GM18858 (cell line): ENCODE data around the gene NOC3L.
"Not testable (repeated sequence)": the region's sequence is repeated elsewhere in the genome, so short reads cannot be mapped to it uniquely, and the experiment has no call there.

Experiments used
- ATAC-seq: cut with Tn5 transposase; IDR thresholded peaks from one replicate; pipeline ENCODE4 v1.9.1; 2021; ENCODE audit not compliant: unreplicated experiment

The NOC3L gene, protein sequence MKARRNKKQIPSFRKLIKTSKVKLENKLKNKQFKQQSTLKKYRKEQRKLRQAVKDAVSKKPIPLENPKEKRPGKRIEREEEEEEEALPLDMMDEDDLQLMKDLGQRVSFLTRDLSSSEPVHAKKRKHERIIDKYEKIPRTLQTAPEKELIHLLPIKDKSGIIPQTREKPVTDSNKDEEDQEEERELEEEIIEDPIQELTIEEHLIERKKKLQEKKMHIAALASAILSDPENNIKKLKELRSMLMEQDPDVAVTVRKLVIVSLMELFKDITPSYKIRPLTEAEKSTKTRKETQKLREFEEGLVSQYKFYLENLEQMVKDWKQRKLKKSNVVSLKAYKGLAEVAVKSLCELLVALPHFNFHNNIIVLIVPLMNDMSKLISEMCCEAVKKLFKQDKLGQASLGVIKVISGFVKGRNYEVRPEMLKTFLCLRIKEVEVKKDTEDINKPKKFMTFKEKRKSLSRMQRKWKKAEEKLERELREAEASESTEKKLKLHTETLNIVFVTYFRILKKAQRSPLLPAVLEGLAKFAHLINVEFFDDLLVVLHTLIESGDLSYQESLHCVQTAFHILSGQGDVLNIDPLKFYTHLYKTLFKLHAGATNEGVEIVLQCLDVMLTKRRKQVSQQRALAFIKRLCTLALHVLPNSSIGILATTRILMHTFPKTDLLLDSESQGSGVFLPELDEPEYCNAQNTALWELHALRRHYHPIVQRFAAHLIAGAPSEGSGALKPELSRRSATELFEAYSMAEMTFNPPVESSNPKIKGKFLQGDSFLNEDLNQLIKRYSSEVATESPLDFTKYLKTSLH

DNA sequence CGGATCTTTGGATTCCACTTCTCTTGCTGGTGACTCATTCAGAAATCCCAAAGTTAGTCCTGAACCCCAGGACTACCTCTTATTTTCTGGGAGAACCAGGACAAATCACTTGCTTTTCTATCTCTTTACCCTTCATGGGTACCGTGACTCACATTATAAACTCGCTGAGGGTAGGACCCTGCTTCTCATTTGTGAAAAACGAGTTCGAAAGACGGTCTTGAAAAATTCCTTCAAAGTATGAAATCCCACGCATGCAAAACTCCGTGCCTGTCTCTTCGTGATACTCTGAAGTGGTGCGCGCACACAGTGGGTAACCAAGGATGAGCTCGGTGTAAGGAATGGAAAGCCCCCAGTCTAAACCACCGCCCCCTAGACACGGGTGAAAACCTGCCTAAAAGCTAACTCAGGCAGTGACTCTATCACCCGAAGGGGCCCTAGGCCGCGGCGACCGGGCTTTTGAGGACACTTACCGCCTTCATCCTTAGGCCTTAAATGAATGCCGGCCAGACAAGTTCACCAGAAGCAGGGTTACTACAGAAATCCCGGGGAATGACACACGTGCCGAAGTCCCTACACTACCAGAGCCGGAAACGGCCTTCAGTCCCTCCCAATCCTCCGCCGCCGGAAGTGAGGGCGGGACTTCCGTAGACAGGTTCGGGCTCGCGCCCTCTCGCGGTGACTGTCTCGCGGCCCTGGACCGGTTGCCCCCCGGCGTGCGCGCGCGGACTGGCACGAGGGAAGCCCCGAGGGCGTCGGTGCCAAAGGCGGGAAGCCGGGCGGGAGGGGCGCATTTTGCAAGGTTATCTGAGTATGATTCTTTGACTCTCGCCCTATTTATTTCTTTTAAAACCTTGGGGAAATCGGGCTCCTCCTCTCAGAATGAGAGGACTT is at the start of gene NOC3L:
TSS of gene NOC3L (minus strand) at position 580 of the 891 bp plus-strand sequence. CDS start at position 479, 101 bp downstream.
- peak; percentile 96 for ATAC-seq

DNA sequence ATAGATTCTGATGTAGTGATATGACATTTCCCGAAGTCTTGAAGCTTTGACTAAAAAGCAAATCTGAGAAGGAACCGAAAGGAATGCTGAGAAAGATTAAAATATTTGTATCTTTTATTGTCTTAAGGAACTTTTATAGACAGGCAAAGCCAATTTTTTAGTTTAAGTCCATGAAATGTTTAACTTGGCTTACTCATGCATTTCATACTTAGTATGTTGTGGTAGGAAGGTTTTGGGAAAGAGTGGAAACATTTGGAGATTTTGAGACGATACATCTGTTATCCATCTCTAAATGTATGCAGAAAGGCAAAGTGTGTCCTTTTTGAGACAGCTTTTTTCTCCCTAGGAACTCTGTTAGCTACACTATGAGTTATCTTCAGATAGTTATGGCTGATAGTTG is 49.7 kb upstream of the NOC3L start:
- ATAC-seq = no peak

DNA sequence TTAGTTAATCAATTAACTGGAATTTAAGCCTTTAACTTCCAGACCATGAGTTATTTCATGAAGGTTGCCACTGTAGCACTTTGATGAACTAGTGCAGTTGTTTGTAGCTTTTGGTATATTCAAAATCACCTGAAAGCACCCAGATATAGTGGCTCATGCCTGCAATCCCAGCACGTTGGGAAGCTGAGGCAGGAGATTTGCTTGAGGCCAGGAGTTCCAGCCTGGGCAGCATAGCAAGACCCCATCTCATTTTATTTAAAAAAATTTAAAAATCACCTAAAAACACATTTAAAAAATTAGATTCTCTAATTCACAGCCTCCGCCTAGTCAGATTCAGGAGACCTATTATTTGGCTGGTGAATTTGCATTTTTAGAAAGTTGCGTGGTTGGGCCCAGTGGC is 48.6 kb upstream of the NOC3L start:
- ATAC-seq = no peak

DNA sequence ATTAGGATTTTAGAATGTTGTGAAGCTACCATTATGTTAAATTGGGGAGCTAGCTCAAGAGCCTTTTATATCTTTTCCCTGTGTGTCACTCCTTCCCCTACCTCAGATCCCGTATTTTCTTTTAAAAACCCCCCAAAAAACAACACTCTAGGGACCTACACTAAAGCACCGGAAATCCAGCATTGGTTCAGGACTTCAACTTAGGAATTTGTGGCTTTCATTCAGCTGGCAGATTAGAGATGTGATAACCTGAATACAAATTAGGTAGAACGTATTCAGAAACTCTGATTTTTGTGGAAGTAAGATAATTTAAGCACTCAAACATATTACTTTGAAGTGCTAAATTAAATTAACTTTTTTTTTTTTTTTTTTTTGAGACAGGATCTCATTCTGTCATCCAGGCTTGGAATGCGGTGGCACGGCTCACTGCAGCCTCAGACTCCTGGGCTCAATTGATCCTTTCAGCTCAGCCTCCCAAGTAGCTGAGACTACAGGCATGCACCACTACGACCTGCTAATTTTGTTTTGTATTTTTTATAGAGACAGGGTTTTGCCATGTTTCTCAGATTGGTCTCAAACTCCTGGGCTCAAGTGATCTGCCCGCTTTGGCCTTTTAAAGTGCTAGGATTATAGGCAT is 46.4 kb upstream of the NOC3L start:
- ATAC-seq = no peak

DNA sequence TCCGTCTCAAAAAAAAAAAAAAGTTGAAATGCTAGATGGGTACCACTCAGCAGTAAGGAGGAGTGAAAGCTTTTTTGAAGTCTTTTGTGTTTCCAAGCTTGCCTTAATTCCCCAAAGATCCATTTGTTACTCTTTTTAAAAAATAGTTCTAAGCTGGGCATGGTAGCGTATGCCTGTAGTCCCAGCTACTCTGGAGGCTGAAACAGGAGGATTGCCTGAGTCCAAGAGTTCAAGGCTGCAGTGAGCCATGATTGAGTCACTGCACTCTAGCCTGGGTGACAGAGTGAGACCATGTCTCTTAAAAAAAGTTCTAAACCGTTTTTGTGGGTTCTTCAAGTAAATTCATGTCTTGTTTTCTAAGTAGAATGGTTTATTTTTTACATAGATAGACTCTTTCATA is 44.9 kb upstream of the NOC3L start:
- ATAC-seq = no peak

DNA sequence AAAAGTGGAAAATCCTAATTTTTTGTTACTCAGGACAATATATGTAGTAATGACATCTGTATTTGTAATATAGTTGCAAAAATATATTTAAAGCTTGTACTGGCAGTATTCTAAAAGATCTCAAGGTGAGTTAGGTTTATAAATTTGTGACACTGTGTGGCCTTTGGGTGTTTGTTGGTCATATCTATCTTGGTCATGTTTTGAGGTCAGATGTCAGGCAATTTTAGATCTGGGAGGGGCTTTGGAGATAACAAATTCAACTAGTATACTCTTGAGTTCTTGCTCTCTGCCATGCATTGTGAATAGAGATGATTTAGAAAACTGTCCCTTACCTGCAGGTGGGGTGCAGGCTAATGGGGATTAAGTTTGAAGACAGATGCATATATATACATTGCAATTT is 42.7 kb upstream of the NOC3L start:
- ATAC-seq = no peak

DNA sequence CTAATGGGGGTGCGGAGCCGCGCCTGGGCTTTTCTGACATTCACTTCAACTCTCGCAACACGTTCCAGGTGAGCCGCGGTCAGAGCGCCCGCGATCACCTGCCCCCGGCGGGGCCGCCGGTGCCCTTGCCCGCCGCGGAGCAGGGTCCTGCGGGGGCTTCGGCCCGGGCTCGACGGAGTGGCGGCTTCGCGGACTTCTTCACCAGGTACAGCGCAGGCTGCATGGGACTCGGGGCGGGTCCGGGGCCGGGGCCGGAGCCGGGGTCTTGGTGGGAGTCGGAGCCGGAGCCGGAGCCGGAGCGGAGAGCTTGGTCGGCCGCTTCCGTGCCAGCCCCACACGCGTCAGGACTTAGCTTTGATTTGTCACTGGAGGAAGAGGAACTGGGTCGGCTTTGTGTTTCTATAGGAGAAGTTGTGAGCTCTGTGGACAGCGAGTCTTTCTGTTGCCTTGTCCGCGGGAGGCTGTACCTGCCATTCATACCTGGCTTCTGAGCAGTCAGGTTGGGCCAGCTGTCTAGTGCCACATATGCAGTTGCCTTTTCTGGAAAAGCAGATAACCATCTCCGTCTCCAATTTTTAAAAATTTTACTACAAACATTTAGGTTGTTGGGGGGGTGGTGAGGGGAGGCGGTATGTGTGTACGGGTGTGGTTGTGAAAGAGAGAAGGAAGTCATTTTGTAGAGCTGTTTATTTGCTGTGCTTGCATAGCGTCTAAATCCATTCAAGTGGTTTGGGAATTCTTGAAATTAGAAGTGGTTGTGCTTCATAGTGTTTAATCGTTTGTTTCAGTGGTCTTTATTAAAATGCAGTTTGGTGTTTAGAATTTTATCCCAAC is 40.9 kb upstream of the NOC3L start:
- ATAC-seq = peak; percentile 54

DNA sequence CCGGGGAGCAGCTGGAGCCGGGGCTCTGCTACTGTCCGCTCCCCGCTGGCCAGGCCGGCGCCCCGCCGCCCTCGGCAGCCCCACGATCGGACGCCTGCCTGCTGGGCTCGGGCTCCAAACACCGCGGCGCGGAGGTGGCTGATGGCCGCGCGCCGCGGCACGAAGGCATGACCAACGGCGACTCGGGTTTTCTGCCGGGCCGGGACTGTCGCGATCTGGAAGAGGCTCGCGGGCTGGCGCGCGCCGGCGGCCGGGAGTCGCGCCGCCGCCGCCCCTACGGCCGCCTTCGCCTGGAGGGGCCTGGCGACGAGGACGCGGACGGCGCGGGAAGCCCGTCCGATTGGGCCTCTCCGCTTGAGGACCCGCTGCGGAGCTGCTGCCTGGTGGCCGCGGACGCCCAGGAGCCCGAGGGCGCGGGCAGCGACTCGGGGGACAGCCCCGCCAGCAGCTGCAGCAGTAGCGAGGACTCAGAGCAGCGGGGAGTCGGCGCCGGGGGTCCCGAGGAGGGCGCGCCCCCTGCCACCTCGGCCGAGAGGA is 40.2 kb upstream of the NOC3L start:
- ATAC-seq = peak; percentile 1

DNA sequence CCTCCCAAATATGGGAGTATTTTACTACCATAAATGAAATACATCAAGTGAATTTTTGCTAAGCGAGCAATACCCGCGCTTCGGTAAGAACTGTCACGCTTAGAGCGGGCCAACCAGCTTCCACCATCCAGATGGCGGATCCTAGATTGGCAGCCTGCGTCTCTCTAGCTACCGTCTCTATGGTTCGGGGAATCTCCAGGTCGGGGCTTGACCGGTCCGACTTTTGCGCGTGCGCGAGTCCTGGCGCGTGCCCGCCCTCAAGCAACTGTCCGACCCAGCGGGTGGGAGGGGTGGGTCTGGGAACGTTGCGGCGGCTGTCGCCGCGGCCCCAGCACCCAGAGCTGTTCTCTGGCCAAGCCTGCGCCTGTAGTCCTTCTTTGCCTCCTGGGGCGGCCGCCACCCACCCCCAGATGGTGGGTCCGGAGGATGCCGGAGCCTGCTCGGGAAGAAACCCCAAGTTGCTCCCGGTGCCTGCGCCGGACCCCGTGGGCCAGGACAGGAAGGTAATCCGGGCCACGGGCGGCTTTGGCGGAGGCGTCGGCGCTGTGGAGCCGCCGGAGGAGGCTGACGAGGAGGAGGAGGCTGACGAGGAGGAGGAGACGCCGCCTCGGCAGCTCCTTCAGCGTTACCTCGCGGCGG is 39.6 kb upstream of the NOC3L start, which contains the start of gene TBC1D12:
TSS of gene TBC1D12 (plus strand) at position 338 of the 639 bp plus-strand sequence. CDS start at position 411, 73 bp downstream.
- peak; percentile 74 for ATAC-seq

DNA sequence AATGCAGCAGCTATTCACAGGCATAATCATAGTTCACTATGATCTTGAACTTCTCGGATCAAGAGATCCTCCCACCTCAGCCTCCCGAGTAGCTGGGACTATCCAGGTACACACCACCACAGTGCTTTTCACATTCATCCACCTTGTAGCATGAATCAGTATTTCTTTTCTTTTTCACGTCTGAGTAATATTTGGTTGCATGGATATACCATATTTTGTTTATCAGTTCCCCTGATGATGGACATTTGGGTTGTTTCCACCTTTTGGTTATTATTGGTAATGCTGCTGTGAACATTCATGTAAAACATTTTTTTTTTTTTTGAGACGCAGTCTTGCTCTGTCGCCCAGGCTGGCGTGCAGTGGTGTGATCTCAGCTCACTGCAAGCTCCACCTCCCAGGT is 36.0 kb upstream of the NOC3L start:
- no peak for ATAC-seq

DNA sequence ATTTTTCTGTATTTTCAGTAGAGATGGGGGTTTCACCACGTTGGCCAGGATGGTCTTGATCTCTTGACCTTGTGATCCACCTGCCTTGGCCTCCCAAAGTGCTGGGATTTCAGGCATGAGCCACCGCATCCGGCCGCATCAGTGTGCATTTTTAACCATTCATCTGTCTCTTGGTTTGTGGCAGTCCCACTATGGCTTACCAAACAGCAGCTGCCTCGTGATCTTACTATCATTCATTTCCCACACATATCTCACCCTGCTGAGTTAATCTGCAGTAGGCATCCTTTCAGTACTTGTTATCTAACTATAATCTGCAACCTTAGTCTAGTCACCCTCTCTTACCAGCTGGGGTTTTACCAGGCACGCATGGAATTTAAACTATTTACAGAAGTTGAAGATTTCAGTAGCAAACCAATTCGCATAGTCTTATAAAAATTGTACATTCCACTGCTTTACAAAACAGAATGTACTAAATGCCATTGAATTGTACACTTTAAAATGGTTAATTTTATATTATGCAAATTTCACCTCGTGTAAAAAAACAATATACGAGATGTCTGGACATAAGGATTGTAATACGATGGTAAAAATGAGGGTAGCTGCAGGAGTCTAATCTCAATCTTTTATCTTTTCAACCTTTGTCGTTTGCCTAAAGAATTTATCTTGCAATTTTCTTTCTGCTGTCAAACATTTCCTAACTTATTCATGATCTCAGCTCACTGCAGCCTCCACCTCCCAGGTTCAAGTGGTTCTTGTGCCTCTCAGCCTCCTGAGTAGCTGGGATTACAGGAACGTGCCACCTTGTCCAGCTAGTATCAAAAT is 35.0 kb upstream of the NOC3L start:
- ATAC-seq = no peak

DNA sequence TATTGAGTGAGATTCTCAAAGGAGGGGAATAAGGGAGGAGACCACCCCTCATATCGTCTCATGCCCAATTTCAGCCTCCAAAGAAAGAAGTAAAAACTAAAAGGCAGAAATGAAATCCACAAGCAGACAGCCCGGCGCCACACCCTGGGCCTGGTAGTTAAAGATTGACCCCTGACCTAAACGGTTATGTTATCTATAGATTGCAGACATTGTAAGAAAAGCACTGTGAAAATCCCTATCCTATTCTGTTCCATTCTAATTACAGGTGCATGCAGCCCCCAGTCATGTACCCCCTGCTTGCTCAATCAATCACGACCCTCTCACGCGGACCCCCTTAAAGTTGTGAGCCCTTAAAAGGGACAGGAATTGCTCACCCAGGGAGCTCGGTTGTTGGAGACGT is 29.4 kb upstream of the NOC3L start:
- ATAC-seq = not testable (repeated sequence)

DNA sequence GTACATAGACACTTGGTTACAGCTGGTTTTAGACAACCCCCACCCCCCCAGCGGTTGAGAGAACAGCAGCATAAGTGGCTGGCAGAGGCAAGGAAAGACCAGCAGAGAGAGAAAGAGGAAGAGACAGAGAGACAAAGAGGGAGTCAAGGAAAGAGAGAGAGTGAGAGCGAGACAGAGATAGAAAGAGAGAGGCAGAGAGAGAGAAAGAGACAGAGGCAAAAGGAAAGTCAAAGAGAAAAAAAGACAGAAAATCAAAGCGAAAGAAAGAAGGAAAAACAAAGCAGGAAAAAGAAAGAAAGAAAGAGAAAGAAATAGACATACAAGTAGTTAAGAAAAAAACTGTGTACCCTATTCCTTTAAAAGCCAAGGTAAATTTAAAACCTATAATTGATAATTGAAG is 23.0 kb upstream of the NOC3L start:
- ATAC-seq = not testable (repeated sequence)

DNA sequence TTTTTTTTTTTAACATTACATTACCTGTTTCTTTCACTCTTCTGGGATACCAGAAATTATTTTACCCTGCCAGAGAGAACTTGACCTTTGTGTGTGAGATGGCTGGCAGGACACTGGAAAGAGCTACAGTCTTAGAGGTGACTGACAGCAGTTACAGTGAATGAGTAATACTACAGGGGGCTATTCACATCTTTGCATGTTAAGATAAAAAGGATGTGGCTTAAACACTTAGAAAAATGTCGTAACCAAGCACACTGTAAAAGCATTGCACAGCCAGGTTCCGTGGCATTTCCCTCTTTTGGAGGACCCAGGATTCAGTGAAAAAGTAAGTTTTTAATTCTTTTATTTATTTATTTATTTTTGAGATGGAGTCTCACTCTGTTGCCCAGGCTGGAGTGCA is 20.8 kb upstream of the NOC3L start:
- no peak for ATAC-seq

DNA sequence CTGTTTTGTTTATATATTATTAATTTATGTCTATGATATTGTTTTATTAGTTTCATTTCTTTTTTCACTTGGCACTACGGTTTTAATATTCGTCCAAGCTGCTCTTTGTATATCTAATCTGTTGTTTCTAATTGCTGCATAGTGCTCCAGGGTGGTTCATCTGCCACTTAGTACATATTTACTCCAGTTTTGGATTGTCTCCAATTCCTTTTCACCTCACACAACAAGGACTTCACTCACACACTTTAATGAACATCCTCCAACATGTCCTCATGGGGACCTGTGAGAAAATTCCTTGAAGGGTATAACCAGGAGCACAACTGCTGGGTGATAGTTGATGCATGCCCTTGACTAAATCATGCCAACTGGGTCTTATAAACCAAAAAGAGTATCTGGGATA is 14.1 kb upstream of the NOC3L start:
- no peak for ATAC-seq

DNA sequence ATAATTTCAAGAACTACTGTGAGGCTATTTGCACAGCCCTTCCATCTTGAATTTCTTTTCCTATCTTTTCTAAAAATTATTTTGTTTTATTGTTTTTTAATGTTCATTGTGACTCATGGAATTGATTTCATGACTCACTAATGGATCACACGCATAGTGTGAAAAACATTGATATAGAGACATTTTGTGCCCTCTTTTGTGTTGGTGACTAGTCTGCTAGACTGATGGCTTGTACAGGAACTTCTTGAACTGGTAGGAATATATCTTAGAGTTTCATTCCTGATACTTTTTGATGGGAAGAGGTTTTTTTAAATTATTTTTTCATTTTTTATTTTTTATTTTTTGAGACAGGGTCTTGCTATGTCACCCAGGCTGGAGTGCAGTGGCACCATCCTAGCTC is 12.6 kb upstream of the NOC3L start:
- no peak for ATAC-seq

DNA sequence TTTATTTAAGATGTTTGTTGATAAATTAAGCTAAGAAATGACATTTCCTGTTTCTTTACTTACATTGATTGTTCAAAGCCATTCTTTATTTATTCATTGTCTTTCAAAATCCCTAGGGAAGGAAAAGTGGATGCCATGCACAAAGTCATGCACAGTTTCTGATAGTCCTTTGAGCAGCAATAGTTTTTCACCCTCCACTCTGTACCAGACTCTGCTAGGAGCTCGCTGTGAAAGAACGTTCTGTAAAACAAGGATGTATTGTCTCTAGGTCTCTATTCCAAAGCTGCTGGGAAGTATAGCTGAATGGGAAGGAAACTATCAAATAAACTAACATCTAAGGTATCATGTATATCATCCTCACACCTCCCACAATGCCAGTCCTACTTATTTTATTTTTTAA is 7.8 kb upstream of the NOC3L start:
- ATAC-seq = no peak

DNA sequence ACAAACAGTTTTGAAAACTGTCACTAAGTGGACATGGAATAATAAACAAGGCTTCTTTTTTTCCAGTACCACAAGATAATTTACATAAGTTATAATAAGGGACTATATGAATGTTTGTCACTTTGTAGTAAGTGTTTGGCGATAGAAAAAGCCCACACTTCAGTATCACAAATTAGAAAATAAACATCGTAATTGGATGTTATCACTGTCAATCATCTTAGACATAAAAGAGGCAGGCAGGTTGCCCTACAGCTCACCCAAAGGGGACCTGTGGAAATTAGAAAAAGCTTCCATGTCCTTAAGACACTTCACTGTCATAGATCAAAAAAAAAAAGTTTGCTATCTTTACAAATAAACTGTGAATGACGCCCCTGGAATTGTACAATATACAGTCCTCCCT is 3.6 kb upstream of the NOC3L start:
- ATAC-seq = no peak
